ENCODE measurements around the gene ATP8B1. TPM values are rescaled to one million over a fixed set of nuclear protein-coding genes. Genes with fewer than 3 reads are reported as not detected.

The ATP8B1 gene
- total and polyA plus RNA-seq, 9 of the 15 experiments (the other 6 are each of a cell fraction or from before 2014, with no cell fraction given), result 0.01 to 0.22 (median 0.03) TPM; not detected in 3

- TF ChIP-seq E4F1 (CRISPR knock-in tag; IDR thresholded peaks at IDR 0.05; ENCODE audit: borderline replicate concordance) (no peak), GABPB1 (CRISPR knock-in tag; IDR thresholded peaks at IDR 0.05) (peak; percentile 85), FOXJ2 (tag; IDR thresholded peaks at IDR 0.05) (0 out of 2 replicates have a peak, but pooled peaks have one; percentile 40), ARID1B (IDR thresholded peaks at IDR 0.05) (peak; percentile 21; the same call in 1 of the 2 replicates), CBX5 (IDR thresholded peaks at IDR 0.05; ENCODE audit: borderline replicate concordance, low read depth) (0 out of 2 replicates have a peak, but pooled peaks have one; percentile 6), ZNF695 (CRISPR knock-in tag; IDR thresholded peaks at IDR 0.05) (no peak), MECOM (CRISPR knock-in tag; IDR thresholded peaks at IDR 0.05) (no peak), SIN3A (IDR thresholded peaks at IDR 0.05; ENCODE audit: borderline replicate concordance in 2 of 2, control insufficient read depth in 1 of 2, low read depth in 2 of 2, low read length in 2 of 2) (peak; percentile 21 to 50; a peak in 2 of 4 replicates), ZBTB33 (CRISPR knock-in tag; IDR thresholded peaks at IDR 0.05) (peak; percentile 72), PHTF2 (CRISPR knock-in tag; IDR thresholded peaks at IDR 0.05) (no peak), ZNF639 (CRISPR knock-in tag; conservative IDR thresholded peaks at IDR 0.05 in 1 of 2, IDR thresholded peaks at IDR 0.05 in 1 of 2) (no peak), KAT8 (IDR thresholded peaks at IDR 0.05; ENCODE audit: low read depth) (no peak), KDM1A (IDR thresholded peaks at IDR 0.05) (peak; percentile 96 to 97), AFF4 (CRISPR knock-in tag; IDR thresholded peaks at IDR 0.05) (peak; percentile 72; the same call in 1 of the 2 replicates)
Measured at GRCh38 chr18:57630002-57630753, 172.9 kb downstream of the ATP8B1 start (continued).
